Astrocyte (in vitro differentiated cells and primary cell): ENCODE measurements around the gene MT1G. TPM values are rescaled to one million over a fixed set of nuclear protein-coding genes. Genes with fewer than 3 reads are reported as not detected.

Experiments
- DNase-seq: peaks from one replicate; pipeline ENCODE4 v3.0.0-alpha.2; 2010; ENCODE audit warnings: low read depth
- FAIRE-seq: peaks from 2 replicates; lab custom pipeline; 2011; peaks lifted over from hg19 to GRCh38; lab: Jason Lieb, UNC
- H2AFZ ChIP-seq: 2 replicates; pipeline ENCODE4 v1.6.0; 2012; ENCODE audit warnings: low read depth, low read length, inconsistent platforms
- H3K27ac ChIP-seq: 2 replicates; pipeline ENCODE4 v1.5.1; 2011; ENCODE audit warnings: low read depth, low read length, inconsistent platforms
- H3K27me3 ChIP-seq: 2 replicates; pipeline ENCODE4 v1.6.0; 2011; ENCODE audit warnings: low read length, inconsistent platforms; ENCODE audit not compliant: insufficient read depth
- H3K36me3 ChIP-seq: 2 replicates; pipeline ENCODE4 v1.5.1; 2011; ENCODE audit warnings: low read length, inconsistent platforms; ENCODE audit not compliant: insufficient read depth
- H3K4me1 ChIP-seq: 2 replicates; pipeline ENCODE4 v1.5.1; 2011; ENCODE audit warnings: low read length, inconsistent platforms; ENCODE audit not compliant: insufficient read depth
- H3K4me2 ChIP-seq: 2 replicates; pipeline ENCODE4 v1.6.0; 2012; ENCODE audit warnings: low read length, inconsistent platforms
- H3K4me3 ChIP-seq: 2 replicates; pipeline ENCODE4 v1.5.1; 2011; ENCODE audit warnings: low read depth, mild to moderate bottlenecking, low read length, inconsistent platforms; ENCODE audit not compliant: insufficient read depth
- H3K79me2 ChIP-seq: 2 replicates; pipeline ENCODE4 v1.6.0; 2012; ENCODE audit warnings: mild to moderate bottlenecking, low read length, inconsistent platforms; ENCODE audit not compliant: insufficient read depth
- H3K9ac ChIP-seq: 2 replicates; pipeline ENCODE4 v1.6.0; 2012; ENCODE audit warnings: mild to moderate bottlenecking, low read length, inconsistent platforms
- H3K9me3 ChIP-seq: 2 replicates; pipeline ENCODE4 v1.5.1; 2012; ENCODE audit warnings: low read depth, mild to moderate bottlenecking, low read length, inconsistent platforms; ENCODE audit not compliant: insufficient read depth
- H4K20me1 ChIP-seq: 2 replicates; pipeline ENCODE4 v1.6.0; 2012; ENCODE audit warnings: low read length, inconsistent platforms; ENCODE audit not compliant: insufficient read depth
- H3K27ac Mint-ChIP-seq: one replicate; pipeline ENCODE4 v1.8.0; 2021; ENCODE audit warnings: mild to moderate bottlenecking, mixed read lengths; ENCODE audit not compliant: unreplicated experiment
- H3K27me3 Mint-ChIP-seq: one replicate; pipeline ENCODE4 v1.8.0; 2021; ENCODE audit warnings: low read depth, mixed read lengths; ENCODE audit not compliant: unreplicated experiment
- H3K36me3 Mint-ChIP-seq: one replicate; pipeline ENCODE4 v1.8.0; 2021; ENCODE audit warnings: low read depth, mixed read lengths; ENCODE audit not compliant: unreplicated experiment
- H3K4me1 Mint-ChIP-seq: one replicate; pipeline ENCODE4 v1.8.0; 2021; ENCODE audit warnings: low read depth, mixed read lengths; ENCODE audit not compliant: unreplicated experiment
- H3K4me3 Mint-ChIP-seq: one replicate; pipeline ENCODE4 v1.8.0; 2021; ENCODE audit warnings: mild to moderate bottlenecking, moderate library complexity, mixed read lengths; ENCODE audit not compliant: unreplicated experiment
- H3K9me3 Mint-ChIP-seq: one replicate; pipeline ENCODE4 v1.8.0; 2021; ENCODE audit warnings: mild to moderate bottlenecking, mixed read lengths; ENCODE audit not compliant: unreplicated experiment
- EZH2 ChIP-seq: IDR thresholded peaks from 2 replicates; pipeline ENCODE4 v1.6.1; 2012; ENCODE audit warnings: mild to moderate bottlenecking, low read length, inconsistent platforms; ENCODE audit not compliant: insufficient read depth
- total RNA-seq: library from RNA; stranded (reverse); gene quantifications from 2 replicates; pipeline ENCODE4 v1.2.1, GENCODE V29; 2021
- TF ChIP-seq, protein P1 (sequence below): IDR thresholded peaks from 2 replicates; pipeline ENCODE4 v1.5.1; 2011; ENCODE audit warnings: low read depth, mild to moderate bottlenecking, inconsistent platforms, low read length, moderate library complexity; ENCODE audit not compliant: insufficient read depth

The MT1G gene
- total RNA-seq, 1 donor from 2014 or later, result not detected

DNA sequence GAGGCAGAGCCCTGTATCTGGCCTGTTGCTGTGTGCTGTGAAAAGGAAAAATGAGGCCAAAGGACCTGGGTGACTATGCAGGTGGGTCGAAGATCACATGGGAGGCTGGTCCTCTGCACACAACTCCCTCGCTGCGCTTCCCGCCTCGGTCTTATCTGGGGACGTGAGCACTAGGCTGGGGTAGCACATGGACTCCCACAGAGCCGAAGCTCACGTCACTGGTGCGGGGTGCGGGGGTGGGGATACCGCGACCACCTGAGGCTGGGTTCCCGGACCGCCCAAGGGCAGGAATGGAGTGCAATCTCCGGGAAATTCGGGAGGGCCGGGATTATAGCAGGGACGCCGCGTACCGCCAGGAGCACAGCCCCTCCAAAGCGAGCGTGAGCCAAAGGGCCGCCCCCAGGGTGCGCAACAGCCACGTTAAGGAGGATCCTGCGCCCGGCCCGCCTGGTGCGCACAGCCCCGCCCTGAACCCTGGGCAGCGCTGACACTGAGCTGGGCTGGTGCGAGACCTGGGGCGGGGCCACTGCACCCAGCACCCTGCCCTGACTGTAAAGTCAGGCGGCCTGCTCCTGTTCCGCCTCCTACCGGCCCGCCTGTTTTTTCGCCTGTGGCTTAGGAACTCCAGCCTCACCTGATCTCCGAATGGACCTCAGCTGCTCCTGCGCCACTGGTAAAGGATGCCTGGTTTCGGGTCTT, 24.6 kb downstream of the MT1G start:
- no peaks in the 10 kb centered on the region for H3K79me2 ChIP-seq
- H3K9ac ChIP-seq, result no peak overlapping the region
- Mint-ChIP-seq H3K4me3 (no peak overlapping the region), H3K9me3 (no peaks in the 10 kb centered on the region), H3K36me3 (no peaks in the 10 kb centered on the region), H3K4me1 (no peaks in the 10 kb centered on the region), H3K27ac (no peak overlapping the region), H3K27me3 (peaks cover 91% of the 10 kb centered on the region)
- H2AFZ ChIP-seq, result peak overlapping the region; percentile 38
- peak overlapping the region; percentile 61 for H3K4me2 ChIP-seq
- peaks cover 100% of the 10 kb centered on the region for H3K27me3 ChIP-seq
- TF ChIP-seq EZH2, result peak; percentile 88
- TF ChIP-seq, protein P1, sequence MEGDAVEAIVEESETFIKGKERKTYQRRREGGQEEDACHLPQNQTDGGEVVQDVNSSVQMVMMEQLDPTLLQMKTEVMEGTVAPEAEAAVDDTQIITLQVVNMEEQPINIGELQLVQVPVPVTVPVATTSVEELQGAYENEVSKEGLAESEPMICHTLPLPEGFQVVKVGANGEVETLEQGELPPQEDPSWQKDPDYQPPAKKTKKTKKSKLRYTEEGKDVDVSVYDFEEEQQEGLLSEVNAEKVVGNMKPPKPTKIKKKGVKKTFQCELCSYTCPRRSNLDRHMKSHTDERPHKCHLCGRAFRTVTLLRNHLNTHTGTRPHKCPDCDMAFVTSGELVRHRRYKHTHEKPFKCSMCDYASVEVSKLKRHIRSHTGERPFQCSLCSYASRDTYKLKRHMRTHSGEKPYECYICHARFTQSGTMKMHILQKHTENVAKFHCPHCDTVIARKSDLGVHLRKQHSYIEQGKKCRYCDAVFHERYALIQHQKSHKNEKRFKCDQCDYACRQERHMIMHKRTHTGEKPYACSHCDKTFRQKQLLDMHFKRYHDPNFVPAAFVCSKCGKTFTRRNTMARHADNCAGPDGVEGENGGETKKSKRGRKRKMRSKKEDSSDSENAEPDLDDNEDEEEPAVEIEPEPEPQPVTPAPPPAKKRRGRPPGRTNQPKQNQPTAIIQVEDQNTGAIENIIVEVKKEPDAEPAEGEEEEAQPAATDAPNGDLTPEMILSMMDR, result no peak
- no peak overlapping the region for H3K4me3 ChIP-seq
- FAIRE-seq, result no peak
- no peak overlapping the region for H3K27ac ChIP-seq
- no peaks in the 10 kb centered on the region for H3K9me3 ChIP-seq
- peaks cover 10% of the 10 kb centered on the region for H3K4me1 ChIP-seq
- peak; percentile 17 for DNase-seq
- no peaks in the 10 kb centered on the region for H4K20me1 ChIP-seq
- no peaks in the 10 kb centered on the region for H3K36me3 ChIP-seq

DNA sequence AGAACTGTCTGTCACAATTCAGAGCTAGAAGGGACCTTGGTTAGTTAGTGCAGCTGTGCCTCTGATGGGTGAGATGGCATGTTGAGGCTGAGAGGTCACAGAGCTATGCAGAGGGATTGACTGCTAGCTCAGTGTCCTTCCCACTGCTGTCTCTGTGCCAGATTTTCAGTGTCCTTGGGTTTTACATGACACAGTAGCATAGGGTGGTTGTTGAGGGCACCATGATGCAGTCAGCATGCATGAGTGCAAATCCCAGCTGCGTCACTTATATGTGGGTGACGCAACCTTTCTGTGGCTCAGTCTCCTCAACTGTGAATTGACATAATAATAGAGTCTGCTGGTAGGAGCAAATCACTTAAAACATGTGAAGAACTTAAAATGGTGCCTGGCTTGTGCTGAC, 26.7 kb downstream of the MT1G start:
- Mint-ChIP-seq H3K36me3 (no peaks in the 10 kb centered on the region), H3K27me3 (peaks cover 94% of the 10 kb centered on the region), H3K4me3 (no peak overlapping the region), H3K4me1 (no peaks in the 10 kb centered on the region), H3K9me3 (no peaks in the 10 kb centered on the region), H3K27ac (no peak overlapping the region)
- no peak for DNase-seq
- Histone ChIP-seq H3K4me2 (no peak overlapping the region), H3K27me3 (peaks cover 99% of the 10 kb centered on the region), H3K9me3 (no peaks in the 10 kb centered on the region), H3K79me2 (no peaks in the 10 kb centered on the region), H3K27ac (no peak overlapping the region), H3K9ac (no peak overlapping the region), H3K36me3 (no peaks in the 10 kb centered on the region), H3K4me1 (peaks cover 15% of the 10 kb centered on the region), H3K4me3 (no peak overlapping the region), H4K20me1 (no peaks in the 10 kb centered on the region), H2AFZ (no peak overlapping the region)
- FAIRE-seq, result no peak
- TF ChIP-seq EZH2, result no peak
- TF ChIP-seq, protein P1, result no peak

DNA sequence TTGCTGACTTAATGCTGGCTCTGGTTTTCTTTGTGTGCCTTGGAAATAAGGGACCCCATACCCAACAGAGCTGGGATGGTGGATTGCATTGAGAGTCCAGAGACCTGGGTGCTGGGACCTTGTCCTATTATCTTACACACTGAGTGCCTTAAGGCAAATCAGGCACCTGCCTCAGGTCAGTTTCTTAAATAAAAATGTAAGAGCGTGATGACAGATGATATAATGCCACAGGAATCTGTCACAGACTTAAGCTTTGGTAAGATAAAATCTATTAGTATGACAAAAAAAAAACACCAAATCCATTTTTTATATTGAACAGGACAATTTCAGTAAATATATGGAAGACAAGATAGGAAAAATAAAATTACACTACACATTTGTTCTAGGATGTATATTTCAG, 27.8 kb downstream of the MT1G start:
- no peak overlapping the region for H3K4me3 ChIP-seq
- H3K9me3 ChIP-seq, result no peaks in the 10 kb centered on the region
- H3K27me3 ChIP-seq, result peaks cover 99% of the 10 kb centered on the region
- H3K36me3 ChIP-seq, result no peaks in the 10 kb centered on the region
- no peaks in the 10 kb centered on the region for H4K20me1 ChIP-seq
- no peak overlapping the region for H3K4me3 Mint-ChIP-seq
- DNase-seq (no peak), FAIRE-seq (no peak)
- no peak overlapping the region for H3K27ac ChIP-seq
- H3K9me3 Mint-ChIP-seq, result no peaks in the 10 kb centered on the region
- H3K9ac ChIP-seq, result no peak overlapping the region
- TF ChIP-seq EZH2, result peak; percentile 4
- TF ChIP-seq, protein P1, result no peak
- H3K4me1 Mint-ChIP-seq, result peaks cover 1% of the 10 kb centered on the region
- no peaks in the 10 kb centered on the region for H3K36me3 Mint-ChIP-seq
- peaks cover 21% of the 10 kb centered on the region for H3K4me1 ChIP-seq
- H2AFZ ChIP-seq, result no peak overlapping the region
- peaks cover 91% of the 10 kb centered on the region for H3K27me3 Mint-ChIP-seq
- no peaks in the 10 kb centered on the region for H3K79me2 ChIP-seq
- no peak overlapping the region for H3K27ac Mint-ChIP-seq
- H3K4me2 ChIP-seq, result no peak overlapping the region
